Skin of body (tissue), 2 donors: ENCODE measurements around the gene ADGRG7. TPM values are rescaled to one million over a fixed set of nuclear protein-coding genes. Genes with fewer than 3 reads are reported as not detected.
"Not testable (repeated sequence)": the region's sequence is repeated elsewhere in the genome, so short reads cannot be mapped to it uniquely, and the experiment has no call there.

Experiments
- DNase-seq: peaks from one replicate; lab custom pipeline; 2025; lab: John Stamatoyannopoulos, UW
- total RNA-seq: library from RNA; depleted of rRNA; stranded (reverse); fragments of >200 nt; gene quantifications from one replicate; pipeline ENCODE4 v1.2.3, GENCODE V29; 2014

Gene ADGRG7
- total RNA-seq = 0.10 TPM

GRCh38 chr3:100609305-100609704 lies at the start of gene ADGRG7:
Gene ADGRG7 (plus strand): TSS chr3:100609601. CDS start chr3:100609857, 256 bp downstream.
- DNase-seq = no peak

DNA sequence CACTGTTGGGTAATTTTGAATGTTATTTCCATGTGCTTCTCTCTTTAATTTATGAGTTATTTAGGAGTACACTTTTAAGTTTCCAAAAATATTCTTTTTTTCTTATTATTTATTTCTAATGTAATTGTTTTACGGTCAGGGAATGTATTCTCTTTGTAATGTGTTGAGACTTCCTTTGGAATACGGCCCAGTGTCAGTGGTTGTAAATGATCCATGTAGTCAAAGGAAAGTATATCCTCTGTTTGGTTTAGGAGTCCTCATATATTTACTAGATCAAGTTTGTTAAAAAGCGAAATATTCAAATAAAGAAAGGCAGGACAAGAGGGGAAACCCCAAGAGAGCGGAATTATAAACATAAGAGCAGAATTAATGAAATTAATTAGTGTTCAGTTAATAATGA lies 49.0 kb upstream of the ADGRG7 start:
- DNase-seq = no peak

DNA sequence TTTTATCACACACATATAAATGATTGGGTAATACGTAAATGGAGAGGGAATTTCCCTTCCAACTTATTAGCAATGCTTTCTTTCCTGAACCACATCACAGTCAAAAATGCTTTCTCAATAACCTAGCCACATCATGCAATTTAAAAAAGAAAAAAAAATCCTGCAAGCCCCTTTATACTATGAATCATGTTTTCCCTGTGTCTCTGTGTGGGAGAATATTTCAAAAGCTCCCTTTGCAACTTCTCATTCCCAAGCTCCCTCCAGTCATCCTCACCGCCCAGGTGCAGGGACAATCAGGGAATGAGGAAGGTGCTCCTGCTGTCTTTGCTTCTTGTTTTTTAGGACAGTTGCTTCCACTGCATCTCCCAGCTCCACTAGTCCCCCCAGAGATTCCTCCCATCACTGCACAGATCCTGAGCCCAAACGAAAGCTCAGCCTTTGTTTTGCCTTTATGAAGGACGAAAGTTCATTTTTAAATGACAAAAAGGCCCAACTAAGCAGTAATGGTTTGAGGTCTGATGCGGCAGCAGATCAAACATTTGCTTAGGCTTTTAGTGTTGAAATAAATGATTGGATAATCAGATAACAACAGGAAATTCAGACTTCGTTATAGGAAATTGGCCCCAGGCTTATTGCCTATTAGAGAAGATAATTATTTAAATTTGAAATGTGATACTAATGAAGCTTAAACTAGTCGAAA lies 47.8 kb upstream of the ADGRG7 start:
- no peak for DNase-seq

DNA sequence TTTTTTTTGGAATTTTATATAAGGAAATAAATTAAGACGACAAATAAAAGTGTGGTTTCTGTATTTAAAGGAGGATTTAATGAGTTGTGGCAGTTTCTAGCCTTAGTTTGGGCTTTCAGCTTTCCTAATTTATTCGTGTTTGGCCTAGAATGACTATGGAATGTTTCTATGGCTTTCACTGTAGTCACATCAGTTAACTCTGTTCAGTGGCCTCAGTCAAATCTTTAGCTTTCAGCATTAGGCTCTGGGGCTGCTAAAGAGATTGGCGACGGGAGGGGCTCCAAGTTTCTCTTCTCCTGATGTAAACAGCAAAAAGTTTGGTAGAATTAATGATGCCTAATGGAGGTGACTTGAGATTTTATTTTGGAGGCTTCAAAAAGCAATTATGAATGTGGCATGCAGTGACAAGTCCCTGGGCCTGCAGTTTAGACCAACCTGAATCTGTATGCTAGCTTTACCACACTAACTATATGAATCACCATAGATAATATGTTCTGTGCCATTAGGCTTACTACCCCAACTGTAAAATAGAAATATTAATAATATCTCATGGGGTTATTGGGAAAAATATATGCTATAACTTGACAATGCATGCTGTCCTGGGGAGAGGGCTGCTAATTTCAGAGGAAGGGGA lies 47.1 kb upstream of the ADGRG7 start:
- DNase-seq = no peak

DNA sequence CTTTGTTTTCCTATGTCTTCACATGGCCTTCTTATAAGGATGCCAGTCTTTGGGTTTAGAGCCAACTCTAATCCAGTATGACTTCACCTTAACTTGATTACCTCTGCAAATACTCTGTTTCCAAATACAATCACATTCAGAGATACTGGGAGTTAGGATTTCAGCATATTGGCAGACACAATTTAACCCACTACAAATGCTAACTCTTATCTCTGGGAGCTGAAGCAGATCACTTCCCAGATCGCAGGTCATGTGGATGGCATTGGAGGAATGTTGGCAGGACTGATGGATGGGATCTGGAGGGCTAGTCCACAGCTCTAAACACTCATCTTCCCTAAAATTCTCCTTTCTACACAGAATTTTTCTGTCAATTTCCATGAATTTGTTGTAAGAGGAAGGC lies 46.2 kb upstream of the ADGRG7 start:
- DNase-seq = no peak

DNA sequence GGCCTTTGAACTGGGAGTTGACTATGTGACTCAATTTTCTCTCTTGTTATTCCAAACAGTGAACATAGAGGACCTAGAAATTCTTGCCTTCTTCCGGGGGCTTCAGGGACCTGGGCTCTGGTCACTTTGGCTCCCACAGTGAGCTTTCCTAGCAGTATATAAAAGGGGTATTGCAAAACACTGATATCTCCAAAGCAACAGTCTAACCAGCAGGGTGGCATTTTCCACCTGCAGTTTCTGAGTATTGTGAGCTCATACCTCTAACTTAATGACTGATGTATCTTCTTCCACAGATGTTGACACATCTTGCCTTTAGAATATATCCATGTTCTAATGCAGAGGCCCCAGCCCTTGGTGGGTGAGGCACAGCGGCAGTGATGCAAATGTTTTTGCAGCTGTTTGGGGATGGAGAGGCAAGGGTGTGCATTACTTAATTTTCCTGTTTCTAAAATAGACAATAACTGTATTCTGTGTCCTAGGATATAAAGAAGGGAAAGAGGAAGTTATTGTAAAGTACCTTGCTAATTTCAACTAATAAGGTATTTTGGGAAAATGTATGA lies 45.7 kb upstream of the ADGRG7 start:
- DNase-seq = no peak

GRCh38 chr3:100570811-100571210 lies 38.6 kb upstream of the ADGRG7 start:
- DNase-seq = no peak

GRCh38 chr3:100574536-100574935 lies 34.9 kb upstream of the ADGRG7 start:
- DNase-seq = no peak

DNA sequence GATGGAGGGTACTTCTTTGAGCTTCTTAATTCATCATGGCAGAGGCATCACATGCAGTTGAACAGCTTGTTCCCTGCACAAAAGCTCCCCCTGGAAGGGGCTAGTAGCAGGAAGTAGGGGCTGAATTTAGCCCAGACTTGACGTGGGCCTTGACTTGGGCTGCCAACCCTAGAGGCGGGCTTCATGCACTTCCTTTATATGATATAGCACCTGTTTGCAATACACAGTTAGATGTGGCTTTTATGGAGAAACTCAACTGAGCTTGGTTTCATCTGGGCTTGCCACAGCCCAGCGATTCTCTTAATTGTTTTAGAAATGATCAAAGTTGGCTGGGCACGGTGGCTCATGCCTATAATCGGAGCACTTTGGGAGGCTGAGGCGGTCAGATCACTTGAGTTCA lies 33.7 kb upstream of the ADGRG7 start:
- no peak for DNase-seq

- no peak for DNase-seq
Observed at GRCh38 chr3:100577382-100578008, 31.9 kb upstream of the ADGRG7 start.

DNA sequence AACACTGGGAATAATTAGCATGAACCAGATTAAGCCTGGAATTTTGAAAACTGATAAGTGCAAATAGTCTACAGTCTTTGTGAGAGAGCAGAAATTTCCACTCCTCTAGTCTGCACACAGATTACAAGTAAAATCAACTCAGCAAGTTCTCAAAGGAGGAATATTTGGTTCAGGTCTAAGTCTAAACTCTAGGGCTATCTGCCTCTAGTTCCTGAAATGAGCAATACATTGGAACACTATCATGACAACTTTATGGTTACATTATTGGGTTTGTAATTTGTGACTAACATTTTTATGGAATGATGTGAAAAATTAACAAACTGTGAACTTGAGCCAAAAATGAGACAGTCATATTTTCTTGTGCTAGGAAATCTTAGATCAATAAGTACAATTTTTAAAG lies 30.8 kb upstream of the ADGRG7 start:
- no peak for DNase-seq

GRCh38 chr3:100580147-100580546 lies 29.3 kb upstream of the ADGRG7 start:
- no peak for DNase-seq

DNA sequence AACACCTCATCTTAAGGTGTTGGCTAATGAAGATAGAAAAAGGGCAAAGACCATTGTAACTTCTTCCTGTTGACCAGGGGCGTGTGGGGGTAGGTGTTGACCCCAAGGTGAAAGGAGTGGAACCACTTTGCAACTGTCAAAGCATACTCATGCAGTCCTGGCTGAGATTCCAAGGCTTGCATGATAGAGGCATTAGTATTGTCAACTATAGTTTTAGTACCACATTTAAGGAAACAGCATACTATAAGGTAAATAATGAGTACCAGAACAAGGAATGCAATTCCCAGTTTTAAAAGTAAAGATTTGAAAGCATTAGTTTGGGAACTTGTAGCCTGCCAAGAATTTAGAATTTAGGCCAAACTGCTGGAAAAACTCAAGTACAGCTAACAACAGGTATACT lies 27.8 kb upstream of the ADGRG7 start:
- DNase-seq = no peak

DNA sequence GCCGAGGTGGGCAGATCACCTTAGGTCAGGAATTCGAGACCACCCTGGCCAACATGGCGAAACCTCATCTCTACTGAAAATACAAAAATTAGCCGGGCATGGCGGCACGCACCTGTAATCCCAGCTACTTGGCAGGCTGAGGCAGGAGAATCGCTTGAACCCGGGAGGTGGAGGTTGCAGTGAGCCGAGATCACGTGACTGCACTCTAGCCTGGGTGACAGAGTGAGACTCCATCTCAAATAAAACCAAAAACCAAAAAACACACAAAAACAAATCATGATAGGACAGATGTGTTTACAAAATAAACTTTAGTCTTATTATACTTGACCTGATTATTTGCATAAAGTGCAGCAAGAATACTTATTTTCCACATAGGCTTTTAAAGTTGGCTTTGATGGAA lies 27.2 kb upstream of the ADGRG7 start:
- DNase-seq = not testable (repeated sequence)

DNA sequence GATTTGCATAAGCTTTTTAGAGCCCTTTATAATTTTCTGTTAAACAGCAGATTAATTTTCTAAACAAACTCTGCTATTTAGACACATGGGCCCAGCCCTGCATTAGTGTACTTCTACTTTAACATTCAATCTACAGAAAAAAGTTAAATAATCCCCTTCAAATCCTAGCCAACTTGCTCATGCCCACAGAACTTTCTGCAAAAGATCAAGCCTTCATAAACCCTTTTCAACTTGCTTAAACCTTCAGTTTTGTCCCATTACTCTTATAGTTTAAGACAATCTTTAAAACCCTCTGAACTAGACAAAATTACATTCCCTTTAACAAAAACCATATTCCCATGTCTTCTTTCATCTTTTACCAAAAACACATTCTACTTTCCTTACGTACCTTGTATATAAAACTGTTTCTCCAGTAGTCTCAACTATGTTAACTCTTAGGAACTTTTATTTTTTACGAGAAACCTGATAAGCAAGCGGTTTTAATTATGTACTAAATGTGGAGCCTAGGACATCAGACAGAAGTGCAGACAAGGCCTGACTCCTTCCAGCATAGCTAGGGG lies 25.2 kb upstream of the ADGRG7 start:
- DNase-seq = no peak

- DNase-seq = no peak
Observed at GRCh38 chr3:100586832-100587231, 22.6 kb upstream of the ADGRG7 start.

DNA sequence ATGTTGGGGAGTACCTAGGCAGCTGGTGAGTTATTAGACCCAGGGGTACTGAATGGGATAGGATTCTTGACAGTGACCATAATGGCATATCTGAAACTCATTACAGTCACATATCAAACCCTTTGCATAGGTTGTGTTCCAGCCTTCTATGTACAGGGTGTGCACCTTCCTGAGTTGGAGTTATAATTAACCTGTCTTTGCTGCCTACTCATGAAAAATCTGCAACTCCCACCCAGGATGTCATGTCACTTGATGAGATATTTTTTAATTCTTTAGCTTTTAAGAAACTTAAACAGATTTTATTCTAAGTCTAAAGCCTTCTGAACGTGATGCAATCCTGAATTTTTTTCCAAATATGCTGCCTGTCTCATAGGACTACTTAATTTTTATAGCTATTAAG lies 21.1 kb upstream of the ADGRG7 start:
- DNase-seq = no peak

- peak; percentile 78 for DNase-seq
Observed at GRCh38 chr3:100590114-100590839, 19.1 kb upstream of the ADGRG7 start.

GRCh38 chr3:100590840-100591147 lies 18.6 kb upstream of the ADGRG7 start:
- DNase-seq = no peak

DNA sequence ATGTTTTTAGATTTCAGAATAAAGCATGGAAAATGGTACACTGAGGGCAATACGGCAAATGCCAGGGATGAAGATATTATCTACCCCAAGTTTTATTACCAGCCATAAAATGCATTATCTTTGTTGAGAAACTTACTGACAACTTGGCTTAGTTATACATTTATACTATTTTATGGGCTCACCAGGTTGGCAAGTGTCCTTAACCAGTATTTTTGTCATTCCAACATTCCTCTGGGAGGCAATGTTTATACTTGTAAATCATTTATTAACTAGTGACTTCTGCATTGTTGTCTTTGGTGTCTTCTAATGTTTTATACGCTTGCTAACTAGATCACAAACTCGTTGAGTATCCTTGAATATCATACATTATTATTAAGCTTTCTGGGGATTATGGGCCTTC lies 18.0 kb upstream of the ADGRG7 start:
- no peak for DNase-seq

DNA sequence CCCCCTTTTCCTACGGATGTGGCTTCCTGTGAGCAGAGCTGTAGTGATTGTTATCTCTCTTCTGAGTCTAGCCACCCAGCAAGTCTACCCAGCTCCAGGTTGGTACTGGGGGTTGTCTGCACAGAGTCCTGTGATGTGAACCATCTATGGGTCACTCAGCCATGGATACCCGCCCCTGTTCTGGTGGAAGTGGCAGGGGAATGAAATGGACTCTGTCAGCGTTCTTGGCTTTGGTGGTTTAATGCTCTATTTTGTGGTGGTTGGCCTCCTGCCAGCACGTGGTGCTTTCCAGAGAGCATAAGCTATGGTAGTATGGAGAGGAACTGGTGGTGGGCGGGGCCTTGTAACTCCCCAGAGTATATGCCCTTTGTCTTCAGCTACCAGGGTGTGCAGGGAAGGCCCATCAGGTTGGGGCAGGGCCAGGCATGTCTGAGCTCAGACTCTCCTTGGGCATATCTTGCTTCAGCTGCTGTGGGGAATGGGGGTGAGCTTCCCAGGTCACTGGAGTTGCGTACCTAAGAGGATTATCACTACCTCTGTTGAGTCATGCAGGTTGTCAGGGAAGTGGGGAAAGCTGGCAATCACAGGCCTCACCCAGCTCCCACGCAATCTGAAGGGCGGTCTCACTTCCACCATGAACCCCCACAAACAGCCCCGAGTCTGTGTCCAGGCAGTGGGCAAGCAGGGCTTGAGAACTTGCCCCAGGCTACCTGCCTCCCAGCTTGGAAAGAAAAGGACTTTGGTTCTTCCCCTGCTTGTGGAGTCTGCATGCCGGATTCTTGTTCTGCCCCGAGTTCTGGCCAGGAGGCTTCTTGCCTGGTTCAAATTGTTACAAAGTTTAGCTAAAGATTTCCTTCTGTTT lies 9.0 kb upstream of the ADGRG7 start:
- DNase-seq = no peak
